ENCODE data around the gene ZNF212. TPM values are rescaled to one million over a fixed set of nuclear protein-coding genes. Genes with fewer than 3 reads are reported as not detected.

ZNF212 gene
- total and polyA plus RNA-seq, 9 of the 15 experiments (the other 6 are each of a cell fraction or from before 2014, with no cell fraction given) = 1.8 to 21.4 (median 7.2) TPM

GRCh38 chr7:149261829-149262617 is 22.6 kb downstream of the ZNF212 start, which contains the start of gene ZNF783:
ZNF783 (plus strand) TSS chr7:149262196; CDS start chr7:149262334, 138 bp downstream.
- Histone ChIP-seq H3K4me3 (peak within 1 kb of the TSS; percentile 42), H3K9ac (ENCODE audit: insufficient read depth in 1 of 2, low read depth in 2 of 2, low read length in 2 of 2) (peak within 1 kb of the TSS; percentile 64 to 94), H3K4me2 (ENCODE audit: insufficient read depth, low read length) (peak within 1 kb of the TSS; percentile 69), H3K36me3 (ENCODE audit: control insufficient read depth, insufficient read depth, low read length) (peaks cover 12% of the 10 kb centered on the region; the same call in 2 of the 3 replicates), H3K4me1 (replicated peaks in 1 of 2; ENCODE audit: control insufficient read depth in 2 of 2, insufficient read depth in 2 of 2, low read length in 2 of 2) (peaks cover 3 to 21% of the 10 kb centered on the region in 2 experiments; a peak in 2 of 5 replicates), H3K79me2 (ENCODE audit: control insufficient read depth, insufficient read depth, low read length) (peaks cover 6% of the 10 kb centered on the region; the same call in 1 of the 3 replicates), H3K27ac (ENCODE audit: extremely low read depth, low read depth, low read length) (peak within 1 kb of the TSS; percentile 70), H2AFZ (ENCODE audit: low read depth, low read length) (peak within 1 kb of the TSS; percentile 83), H3K9me3 (replicated peaks; ENCODE audit: control insufficient read depth, insufficient read depth, low read depth, low read length) (no peaks in the 10 kb centered on the region), H3K9me1 (ENCODE audit: control insufficient read depth, insufficient read depth, low read length) (no peaks in the 10 kb centered on the region), H3K27me3 (ENCODE audit: control insufficient read depth in 2 of 2, insufficient read depth in 2 of 2, low read length in 2 of 2) (peaks cover 7 to 28% of the 10 kb centered on the region in 2 experiments; a peak in 3 of 5 replicates), H4K20me1 (replicated peaks; ENCODE audit: control insufficient read depth, insufficient read depth, low read length) (no peaks in the 10 kb centered on the region)
- no peak for FAIRE-seq
- WGBS (ENCODE audit: insufficient coverage, low coverage, missing lambda C conversion rate) = 49% methylated on average over 101 of the region's 115 CpGs
- peak; percentile 87 for ATAC-seq
- intact Hi-C loops (cut with micrococcal nuclease) = no loop called here
- no TSS peak for BruUV-seq (replicated peaks)
- in situ Hi-C loops (cut with MboI) = no loop called here
- CTCF ChIA-PET (ENCODE audit: low intra/inter-chr PET ratio) = interaction anchor here (0.6 to 0.8 kb wide), 3 partner anchors 13 to 235 kb away, joined by 3 read pairs; no protein-coding TSS in a partner anchor
- peak; percentile 83 to 87 (median 84) for DNase-seq (ENCODE audit: extremely low read depth in 1 of 4, low spot score in 3 of 4)
- POLR2A ChIA-PET = interaction anchor here (0.7 to 1.3 kb wide), 5 partner anchors 9 to 259 kb away, joined by 3 to 5 read pairs (median 4); no protein-coding TSS in a partner anchor
- TF ChIP-seq PML (IDR thresholded peaks at IDR 0.05; ENCODE audit: low read length) = no peak
- TF ChIP-seq, protein P1, sequence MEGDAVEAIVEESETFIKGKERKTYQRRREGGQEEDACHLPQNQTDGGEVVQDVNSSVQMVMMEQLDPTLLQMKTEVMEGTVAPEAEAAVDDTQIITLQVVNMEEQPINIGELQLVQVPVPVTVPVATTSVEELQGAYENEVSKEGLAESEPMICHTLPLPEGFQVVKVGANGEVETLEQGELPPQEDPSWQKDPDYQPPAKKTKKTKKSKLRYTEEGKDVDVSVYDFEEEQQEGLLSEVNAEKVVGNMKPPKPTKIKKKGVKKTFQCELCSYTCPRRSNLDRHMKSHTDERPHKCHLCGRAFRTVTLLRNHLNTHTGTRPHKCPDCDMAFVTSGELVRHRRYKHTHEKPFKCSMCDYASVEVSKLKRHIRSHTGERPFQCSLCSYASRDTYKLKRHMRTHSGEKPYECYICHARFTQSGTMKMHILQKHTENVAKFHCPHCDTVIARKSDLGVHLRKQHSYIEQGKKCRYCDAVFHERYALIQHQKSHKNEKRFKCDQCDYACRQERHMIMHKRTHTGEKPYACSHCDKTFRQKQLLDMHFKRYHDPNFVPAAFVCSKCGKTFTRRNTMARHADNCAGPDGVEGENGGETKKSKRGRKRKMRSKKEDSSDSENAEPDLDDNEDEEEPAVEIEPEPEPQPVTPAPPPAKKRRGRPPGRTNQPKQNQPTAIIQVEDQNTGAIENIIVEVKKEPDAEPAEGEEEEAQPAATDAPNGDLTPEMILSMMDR (IDR thresholded peaks at IDR 0.05 in 2 of 3, conservative IDR thresholded peaks at IDR 0.05 in 1 of 3; ENCODE audit: insufficient read depth in 2 of 3, low read depth in 1 of 3, low read length in 3 of 3) = peak; percentile 52 to 90 (median 73); a peak in 5 of 6 replicates
- no peak for TF ChIP-seq ZNF140 (CRISPR knock-in tag; IDR thresholded peaks at IDR 0.05)
- no peak for TF ChIP-seq CCAR2 (IDR thresholded peaks at IDR 0.05; ENCODE audit: low read depth, low read length)
- TF ChIP-seq MTA1 (IDR thresholded peaks at IDR 0.05; ENCODE audit: borderline replicate concordance) = no peak
- TF ChIP-seq TBP (optimal IDR thresholded peaks at IDR 0.05; ENCODE audit: low read depth, low read length) = peak; percentile 60
- TF ChIP-seq, protein P2, sequence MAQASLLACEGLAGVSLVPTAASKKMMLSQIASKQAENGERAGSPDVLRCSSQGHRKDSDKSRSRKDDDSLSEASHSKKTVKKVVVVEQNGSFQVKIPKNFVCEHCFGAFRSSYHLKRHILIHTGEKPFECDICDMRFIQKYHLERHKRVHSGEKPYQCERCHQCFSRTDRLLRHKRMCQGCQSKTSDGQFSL (CRISPR knock-in tag; IDR thresholded peaks at IDR 0.05) = peak; percentile 48; the same call in 1 of the 2 replicates
- TF ChIP-seq, protein P2 (tag; IDR thresholded peaks at IDR 0.05) = 0 out of 4 replicates have a peak, but pooled peaks of 1 of the 2 experiments have one; percentile 27
- no peak for TF ChIP-seq ZNF318 (IDR thresholded peaks at IDR 0.05; ENCODE audit: borderline replicate concordance in 1 of 2, low read depth in 1 of 2)

All from K562 (cell line).